Upper lobe of left lung (tissue), 6 donors: ENCODE measurements around the gene ZKSCAN1. TPM values are rescaled to one million over a fixed set of nuclear protein-coding genes. Genes with fewer than 3 reads are reported as not detected.

Experiments used
- ATAC-seq, 2 donors: fragments of 200-7000 bp; cut with Tn5 transposase; one replicate each; pipeline ENCODE4 v1.9.1; 2022; ENCODE audit warnings: mild to moderate bottlenecking in 2 of 2, moderate library complexity in 2 of 2; ENCODE audit not compliant: low FRiP score in 2 of 2
- DNase-seq, 2 donors: peaks; one replicate each; pipeline ENCODE4 v3.0.0-alpha.2; 2019 to 2020
- H3K27ac ChIP-seq, 4 donors: fragments of 200-600 bp; sonication (generic); one replicate each; pipeline ENCODE4 v1.5.1; 2016 to 2019
- H3K27me3 ChIP-seq, 4 donors: fragments of 200-600 bp; sonication (generic); one replicate each; pipeline ENCODE4 v1.5.1; 2017 to 2019
- H3K36me3 ChIP-seq, 4 donors: fragments of 200-600 bp; sonication (generic); one replicate each; pipeline ENCODE4 v1.5.1; 2016 to 2019
- H3K4me1 ChIP-seq, 4 donors: fragments of 200-600 bp; sonication (generic); one replicate each; pipeline ENCODE4 v1.5.1; 2018 to 2019
- H3K4me3 ChIP-seq, 4 donors: fragments of 200-600 bp; sonication (generic); one replicate each; pipeline ENCODE4 v1.5.1; 2017 to 2019; ENCODE audit warnings: mild to moderate bottlenecking in 2 of 4, moderate library complexity in 1 of 4
- H3K9me3 ChIP-seq, 4 donors: fragments of 200-600 bp; sonication (generic); one replicate each; pipeline ENCODE4 v1.5.1; 2018 to 2019
- CTCF ChIP-seq, 6 experiments: fragments of 450-650 bp in 4 of 6; fragments of 200-600 bp in 2 of 6; sonication (generic) in 2 of 6; IDR thresholded peaks; one replicate each; pipeline ENCODE4 v1.5.1; 2016 to 2019; ENCODE audit warnings: antibody characterized with exemption in 6 of 6
- EP300 ChIP-seq, 4 donors: sonication (generic); formaldehyde crosslinking; IDR thresholded peaks; one replicate each; pipeline ENCODE4 v1.5.1; 2017; ENCODE audit warnings: antibody characterized with exemption in 4 of 4, control low read depth in 2 of 4
- POLR2A ChIP-seq, 4 donors: fragments of 450-650 bp; IDR thresholded peaks; one replicate each; pipeline ENCODE4 v1.5.1; 2016 to 2017; ENCODE audit warnings: antibody characterized with exemption in 4 of 4, mild to moderate bottlenecking in 2 of 4
- POLR2AphosphoS5 ChIP-seq, 2 donors: sonication (generic); formaldehyde crosslinking; IDR thresholded peaks; one replicate each; pipeline ENCODE4 v1.5.1; 2017; ENCODE audit warnings: antibody characterized with exemption in 2 of 2
- WGBS, 2 donors: methylation state at CpG; one replicate each; pipeline ENCODE4 v1.1.5; 2017 to 2018; 5-methylcytosine and 5-hydroxymethylcytosine counted together
- total RNA-seq, 6 donors: library from RNA; depleted of rRNA in 4 of 6; stranded (reverse); fragments of >200 nt in 4 of 6; gene quantifications; one replicate each; pipeline versions ENCODE4 v1.1.0 to v1.2.1, GENCODE V29; 2016 to 2021
- donor health status: DM: no; HTN: no; CAD: no; lungs with moderate emphysema.
- donor health status: DM: no; HTN: yes; CAD: no; lungs with severe emphysema.

ZKSCAN1 gene
- total RNA-seq, 6 donors from 2014 or later = 19.3 to 50.4 (median 36.9) TPM

- Histone ChIP-seq H3K4me1 (peaks cover 19 to 39% (median 24%) of the 10 kb centered on the region in 4 donors), H3K36me3 (peaks cover 9 to 38% (median 16%) of the 10 kb centered on the region in 4 donors), H3K4me3 (peak overlapping the region; percentile 59 to 87 (median 82)), H3K27ac (peak overlapping the region; percentile 84 to 94 (median 88)), H3K9me3 (no peaks in the 10 kb centered on the region), H3K27me3 (no peaks in the 10 kb centered on the region)
- no peak for TF ChIP-seq CTCF (IDR thresholded peaks at IDR 0.05)
- no peak for TF ChIP-seq POLR2AphosphoS5 (IDR thresholded peaks at IDR 0.05)
- WGBS, 2 donors = 1 to 2% methylated on average over 19 to 28 of the region's 34 CpGs
- ATAC-seq (peak in 1 of 2 donors; percentile 39), DNase-seq (no peak)
Observed at GRCh38 chr7:100080907-100081534, 65.6 kb downstream of the ZKSCAN1 start.

GRCh38 chr7:100081535-100082102, 66.2 kb downstream of the ZKSCAN1 start, which contains the start of gene ZNF3:
Gene ZNF3, minus strand, starts transcription at chr7:100081723. Its CDS starts 4,366 bp downstream, at chr7:100077357.
- WGBS, 2 donors = 2% methylated on average over 16 to 30 of the region's 55 CpGs
- Histone ChIP-seq H3K9me3 (no peaks in the 10 kb centered on the region), H3K36me3 (peaks cover 3 to 32% (median 10%) of the 10 kb centered on the region in 4 donors), H3K4me3 (peak within 1 kb of the TSS; percentile 59 to 87 (median 82)), H3K4me1 (peaks cover 19 to 39% (median 24%) of the 10 kb centered on the region in 4 donors), H3K27me3 (no peaks in the 10 kb centered on the region), H3K27ac (peak within 1 kb of the TSS; percentile 84 to 94 (median 88))
- ATAC-seq = peak; percentile 98
- TF ChIP-seq EP300 (IDR thresholded peaks at IDR 0.05) (peak in 2 of 4 donors; percentile 10 to 76), CTCF (IDR thresholded peaks at IDR 0.05) (peak; percentile 84 to 98 (median 97)), POLR2A (IDR thresholded peaks at IDR 0.05) (peak in 3 of 4 donors; percentile 72 to 77 (median 73)), POLR2AphosphoS5 (IDR thresholded peaks at IDR 0.05) (peak; percentile 87 to 93)
- DNase-seq = peak; percentile 99

- H3K27ac ChIP-seq = peak overlapping the region in 1 of 4 donors; percentile 43
- H3K36me3 ChIP-seq = peaks cover 0 to 20% (median 3%) of the 10 kb centered on the region in 4 donors
- no peaks in the 10 kb centered on the region for H3K27me3 ChIP-seq
- H3K9me3 ChIP-seq = no peaks in the 10 kb centered on the region
- peak overlapping the region in 1 of 4 donors; percentile 80 for H3K4me3 ChIP-seq
- 57 to 62% methylated on average over 4 of the region's 4 CpGs for WGBS, 2 donors
- H3K4me1 ChIP-seq = peaks cover 20 to 41% (median 25%) of the 10 kb centered on the region in 4 donors
- no peak for ATAC-seq
- TF ChIP-seq CTCF (IDR thresholded peaks at IDR 0.05) (no peak), POLR2A (IDR thresholded peaks at IDR 0.05) (no peak), EP300 (IDR thresholded peaks at IDR 0.05) (no peak), POLR2AphosphoS5 (IDR thresholded peaks at IDR 0.05) (no peak)
- no peak for DNase-seq
Observed at GRCh38 chr7:100082978-100083377, 67.6 kb downstream of the ZKSCAN1 start.

GRCh38 chr7:100085515-100085914, 70.1 kb downstream of the ZKSCAN1 start:
- ATAC-seq = no peak
- 31 to 52% methylated on average over 3 of the region's 3 CpGs for WGBS, 2 donors
- no peaks in the 10 kb centered on the region for H3K9me3 ChIP-seq

More at GRCh38 chr7:100085515-100085914, 70.1 kb downstream of the ZKSCAN1 start:
- Histone ChIP-seq H3K4me3 (no peak overlapping the region), H3K27ac (no peak overlapping the region), H3K27me3 (no peaks in the 10 kb centered on the region), H3K4me1 (peaks cover 21 to 39% (median 30%) of the 10 kb centered on the region in 4 donors), H3K36me3 (peaks cover 0 to under 1% (median under 1%) of the 10 kb centered on the region in 4 donors)
- DNase-seq = no peak
- TF ChIP-seq POLR2AphosphoS5 (IDR thresholded peaks at IDR 0.05) (no peak), EP300 (IDR thresholded peaks at IDR 0.05) (no peak), CTCF (IDR thresholded peaks at IDR 0.05) (no peak), POLR2A (IDR thresholded peaks at IDR 0.05) (no peak)
